NCI-H146 (cell line): ENCODE measurements around the gene ZNF565.
"Not testable (repeated sequence)": the region's sequence is repeated elsewhere in the genome, so short reads cannot be mapped to it uniquely, and the experiment has no call there.

Source experiments
- DNase-seq: peaks from one replicate; lab custom pipeline; 2025; lab: John Stamatoyannopoulos, UW

ZNF565 gene

GRCh38 chr19:36212895-36213294, 1.6 kb downstream of the ZNF565 start:
- no peak for DNase-seq

DNA sequence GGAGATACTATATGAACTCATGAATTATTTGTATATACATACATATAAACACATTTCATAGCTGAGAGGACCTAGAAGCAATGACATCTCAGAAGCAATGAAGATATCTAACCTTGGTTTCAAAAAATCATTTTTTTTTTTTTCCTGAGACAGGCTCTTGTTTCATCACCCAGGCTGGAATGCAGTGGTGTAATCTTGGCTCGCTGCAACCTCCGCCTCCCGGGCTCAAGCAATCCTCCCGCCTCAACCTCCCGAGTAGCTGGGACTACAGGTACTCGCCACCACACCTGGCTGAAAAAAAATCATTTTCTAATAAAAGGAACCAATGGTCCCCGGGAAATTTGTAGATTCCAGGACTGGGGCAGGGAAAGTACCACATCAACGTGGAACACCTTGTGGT, 4.0 kb downstream of the ZNF565 start:
- no peak for DNase-seq

DNA sequence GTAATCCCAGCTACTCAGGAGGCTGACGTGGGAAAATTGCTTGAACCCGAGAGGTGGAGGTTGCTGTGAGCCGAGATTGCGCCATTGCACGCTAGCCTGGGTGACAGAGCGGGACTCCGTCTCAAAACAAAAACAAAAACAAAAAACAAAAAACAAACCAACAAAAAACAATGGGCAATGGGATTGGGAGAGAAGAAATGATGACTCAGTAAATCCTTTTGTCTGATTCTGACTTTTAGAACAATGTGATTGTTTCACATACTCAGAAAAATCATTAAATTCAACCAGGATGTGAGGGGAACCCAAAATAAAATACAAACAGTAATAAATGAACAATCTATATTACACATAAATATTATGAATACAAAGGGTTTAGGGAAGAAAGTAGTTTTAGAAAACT, 5.1 kb downstream of the ZNF565 start:
- no peak for DNase-seq

GRCh38 chr19:36207605-36208252, 6.7 kb downstream of the ZNF565 start:
- no peak for DNase-seq

GRCh38 chr19:36203293-36203692, 11.2 kb downstream of the ZNF565 start:
- no peak for DNase-seq

- DNase-seq = no peak
Observed at GRCh38 chr19:36201684-36202083, 12.8 kb downstream of the ZNF565 start.

- no peak for DNase-seq
Observed at GRCh38 chr19:36198119-36198518, 16.3 kb downstream of the ZNF565 start.

GRCh38 chr19:36196249-36196648, 18.2 kb downstream of the ZNF565 start:
- DNase-seq = no peak

GRCh38 chr19:36186722-36187121, 27.7 kb downstream of the ZNF565 start:
- DNase-seq = not testable (repeated sequence)

GRCh38 chr19:36183245-36183628, 31.2 kb downstream of the ZNF565 start:
- no peak for DNase-seq

- DNase-seq = no peak
Observed at GRCh38 chr19:36182612-36183244, 31.7 kb downstream of the ZNF565 start.

DNA sequence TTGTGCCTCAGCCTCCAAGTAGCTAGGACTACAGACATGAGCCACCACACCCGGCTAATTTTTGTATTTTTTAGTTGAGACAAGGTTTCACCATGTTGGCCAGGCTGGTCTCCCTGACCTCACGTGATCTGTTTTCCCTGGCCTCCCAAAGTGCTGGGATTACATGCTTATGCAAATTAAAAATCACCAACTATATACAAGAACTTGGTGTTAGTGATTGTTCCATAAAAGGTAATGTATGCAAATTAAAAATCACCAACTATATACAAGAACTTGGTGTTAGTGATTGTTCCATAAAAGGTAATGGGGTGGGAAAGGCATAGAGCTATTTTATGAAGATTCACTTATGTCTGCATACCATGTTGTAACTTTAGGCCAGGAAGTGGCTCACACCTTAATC, 35.4 kb downstream of the ZNF565 start:
- DNase-seq = not testable (repeated sequence)

DNA sequence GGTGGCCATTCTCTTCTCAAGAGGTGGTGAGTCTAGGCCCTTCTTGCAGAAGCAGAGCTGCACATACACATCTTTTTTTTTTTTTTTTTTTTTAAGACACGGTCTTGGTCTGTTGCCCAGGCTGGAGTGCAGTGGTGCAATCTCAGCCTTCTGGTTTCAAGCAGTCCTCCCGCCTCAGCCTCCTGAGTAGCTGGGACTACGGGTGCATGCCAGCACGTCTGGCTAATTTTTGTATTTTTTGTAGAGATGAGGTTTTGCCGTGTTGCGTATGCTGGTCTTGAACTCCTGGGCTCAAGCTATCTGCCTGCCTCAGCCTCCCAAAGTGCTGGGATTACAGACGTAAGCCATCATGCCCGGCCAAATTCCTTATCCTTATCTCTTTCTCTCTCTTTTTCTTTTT, 40.6 kb downstream of the ZNF565 start:
- not testable (repeated sequence) for DNase-seq

DNA sequence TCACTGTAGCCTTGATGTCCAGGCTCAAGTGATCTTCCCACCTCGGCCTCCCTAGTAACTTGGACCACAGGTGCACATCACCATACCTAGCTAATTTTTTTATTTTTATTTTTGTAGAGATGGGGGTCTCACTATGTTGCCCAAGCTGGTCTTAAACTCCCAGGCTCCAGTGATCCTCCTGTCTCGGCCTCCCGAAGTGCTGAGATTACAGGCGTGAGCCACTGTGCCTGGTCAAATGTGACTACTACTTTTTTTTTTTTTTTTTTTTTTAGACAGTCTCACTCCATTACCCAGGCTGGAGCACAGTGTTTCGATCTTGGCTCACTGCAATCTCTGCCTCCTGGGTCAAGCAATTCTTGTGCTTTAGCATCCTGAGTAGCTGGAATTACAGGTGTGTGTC, 41.6 kb downstream of the ZNF565 start:
- DNase-seq = no peak

- peak; percentile 95 for DNase-seq
Observed at GRCh38 chr19:36169084-36169760, 45.2 kb downstream of the ZNF565 start.

DNA sequence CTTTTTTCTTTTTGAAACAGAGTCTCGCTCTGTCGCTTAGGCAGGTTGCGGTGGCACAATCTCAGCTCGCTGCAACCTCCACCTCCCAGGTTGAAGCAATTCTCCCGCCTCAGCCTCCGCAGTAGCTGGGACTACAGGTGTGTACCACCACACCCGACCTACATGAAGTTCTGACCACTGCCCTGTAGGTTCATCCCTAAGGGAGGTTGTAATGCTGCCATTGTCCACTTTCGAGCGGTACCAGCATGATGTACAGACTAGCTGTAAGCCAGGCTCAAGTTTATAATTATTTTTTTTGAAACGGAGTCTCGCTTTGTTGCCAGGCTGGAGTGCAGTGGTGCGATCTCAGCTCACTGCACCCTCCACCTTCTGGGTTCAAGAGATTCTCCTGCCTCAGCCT, 50.7 kb downstream of the ZNF565 start:
- DNase-seq = no peak

DNA sequence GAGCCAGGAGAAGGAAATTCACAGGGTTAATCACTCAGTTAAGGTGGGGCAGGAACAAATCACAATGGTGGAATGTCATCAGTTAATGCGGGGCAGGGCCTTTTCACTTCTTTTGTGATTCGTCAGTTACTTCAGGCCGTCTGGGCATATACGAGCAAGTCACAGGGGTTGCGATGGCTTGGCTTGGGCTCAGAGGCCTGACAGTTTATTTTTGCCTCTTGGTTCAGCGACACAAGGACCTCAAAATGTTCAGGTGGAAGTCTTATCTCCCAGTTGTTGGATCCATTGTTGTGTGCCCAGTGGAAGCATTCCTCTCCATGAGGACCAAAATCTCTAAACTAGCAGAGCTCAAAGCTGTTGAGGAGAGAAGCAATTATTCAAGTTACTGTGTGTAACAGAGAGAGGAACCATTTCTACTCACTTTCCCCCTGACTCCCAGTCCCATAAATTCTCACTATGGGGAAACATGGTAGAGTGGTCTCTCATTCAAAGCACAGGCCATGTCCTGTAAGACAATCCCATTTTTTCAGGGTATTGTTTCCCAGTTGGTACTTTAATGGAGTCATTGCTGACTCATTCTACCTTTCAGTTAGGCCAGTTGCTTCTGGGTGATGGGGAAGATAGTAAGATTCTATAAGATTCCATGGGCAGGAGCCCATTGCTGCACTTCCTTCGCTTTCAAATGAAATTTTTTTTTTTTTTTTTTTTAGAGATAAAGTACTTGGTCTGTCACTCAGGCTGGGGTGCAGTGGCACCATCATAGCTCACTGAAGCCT, 53.5 kb downstream of the ZNF565 start:
- no peak for DNase-seq

DNA sequence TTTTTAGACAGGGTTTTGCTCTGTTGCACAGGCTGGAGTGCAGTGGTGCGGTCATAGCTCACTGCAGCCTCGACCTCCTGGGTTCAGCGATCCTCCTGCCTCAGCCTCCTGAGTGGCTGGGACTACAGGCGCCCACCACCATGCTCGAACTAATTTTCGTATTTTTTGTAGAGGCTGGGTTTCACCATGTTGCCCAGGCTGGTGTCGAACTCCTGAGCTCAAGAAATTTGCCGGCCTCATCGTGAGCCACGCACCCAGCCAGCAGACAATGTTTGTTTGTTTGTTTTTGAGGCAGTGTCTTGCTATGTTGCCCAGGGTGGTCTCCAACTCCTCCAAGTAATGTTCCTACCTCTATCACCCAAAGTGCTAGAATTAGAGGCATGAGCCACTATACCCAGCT, 61.3 kb downstream of the ZNF565 start:
- DNase-seq = no peak

DNA sequence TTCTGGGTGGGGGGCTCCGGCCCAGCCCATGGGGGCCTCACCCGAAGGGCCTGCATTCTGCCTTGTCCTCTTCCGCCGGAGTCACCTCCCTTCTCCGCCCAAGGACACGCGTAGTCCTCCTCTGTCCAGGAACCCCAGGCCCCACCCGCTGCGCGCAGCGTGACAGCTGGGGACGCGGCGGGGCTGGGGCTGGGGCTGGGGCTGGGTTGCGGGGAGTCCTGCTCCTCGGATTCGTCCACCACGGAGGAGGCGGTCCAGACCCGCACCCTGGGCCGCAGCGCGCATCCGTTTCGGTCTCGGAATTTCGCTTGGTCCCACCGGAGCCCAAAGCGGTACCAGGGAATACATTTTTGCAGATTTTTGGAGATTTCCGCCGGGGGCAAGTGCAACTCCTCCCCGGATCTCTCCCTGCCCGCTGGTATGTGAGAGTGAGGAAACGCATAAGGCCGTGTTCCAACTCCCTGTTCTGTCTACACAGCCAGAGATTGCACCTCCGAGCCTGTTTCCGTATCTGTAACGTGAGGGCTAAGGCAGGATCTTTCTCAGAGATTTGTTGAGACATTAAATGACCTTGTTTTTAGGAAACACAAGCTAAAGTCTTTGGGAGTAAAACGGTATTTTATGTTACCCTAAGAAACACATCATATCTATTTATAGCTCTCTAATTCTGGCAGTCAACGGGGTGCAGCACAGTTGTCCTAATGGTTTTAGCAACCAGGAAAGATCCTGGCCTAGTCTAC, 61.9 kb downstream of the ZNF565 start, which contains the start of gene COX7A1:
Gene COX7A1 (minus strand): TSS at position 96 of the 740 bp plus-strand sequence. CDS start 40 bp downstream, at position 56.
- no peak for DNase-seq

DNA sequence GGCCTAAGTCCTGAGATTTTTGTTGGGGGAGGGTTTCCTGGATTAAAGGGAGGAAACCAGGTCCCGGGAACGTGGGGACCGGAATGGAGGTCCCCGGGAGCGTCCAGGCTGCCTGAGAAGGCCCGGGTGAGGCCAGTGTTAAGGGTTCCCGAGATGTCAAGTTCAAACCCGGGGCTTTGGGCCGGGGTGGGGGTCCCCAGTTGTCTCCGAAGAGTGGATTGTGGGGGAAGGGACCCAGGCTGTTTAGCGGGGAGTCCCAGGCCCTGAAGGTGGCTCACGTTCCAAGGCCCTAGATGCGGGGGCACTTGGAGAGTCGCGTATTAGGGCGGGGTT, 62.5 kb downstream of the ZNF565 start:
- no peak for DNase-seq

GRCh38 chr19:36151144-36152018, 63.1 kb downstream of the ZNF565 start:
- no peak for DNase-seq
